GM12875 (cell line): ENCODE measurements around the gene PPM1G.
A peak's percentile ranks its signal among the peaks of the same experiment; 100 is the strongest.
"Not testable (repeated sequence)": the region's sequence is repeated elsewhere in the genome, so short reads cannot be mapped to it uniquely, and the experiment has no call there.

ENCODE experiments used
- H3K4me3 ChIP-seq: one replicate; pipeline ENCODE4 v1.5.1; 2011; ENCODE audit warnings: low read depth, low read length, control low read depth
- CTCF ChIP-seq: IDR thresholded peaks from 2 replicates; pipeline ENCODE4 v1.5.1; 2011; ENCODE audit warnings: low read depth, mild to moderate bottlenecking, control low read depth, inconsistent platforms, low read length, moderate library complexity, borderline replicate concordance; ENCODE audit not compliant: insufficient read depth

PPM1G gene

GRCh38 chr2:27428978-27429541 lies 19.7 kb upstream of the PPM1G start:
- peak overlapping the region; percentile 97 for H3K4me3 ChIP-seq
- TF ChIP-seq CTCF, result no peak

GRCh38 chr2:27428213-27428977 lies 19.0 kb upstream of the PPM1G start, which contains the start of gene NRBP1:
NRBP1 (plus strand) TSS chr2:27428631; CDS start chr2:27433274, 4,643 bp downstream.
- no peak for TF ChIP-seq CTCF
- peak within 1 kb of the TSS; percentile 97 for H3K4me3 ChIP-seq

- no peak for TF ChIP-seq CTCF
Measured at GRCh38 chr2:27427863-27428212, 18.4 kb upstream of the PPM1G start.

GRCh38 chr2:27425039-27425438 lies 15.6 kb upstream of the PPM1G start:
- not testable (repeated sequence) for H3K4me3 ChIP-seq

More at GRCh38 chr2:27427863-27428212, 18.4 kb upstream of the PPM1G start:
- peak overlapping the region; percentile 97 for H3K4me3 ChIP-seq

- no peak for TF ChIP-seq CTCF
- H3K4me3 ChIP-seq, result no peak overlapping the region
Measured at GRCh38 chr2:27422958-27423357, 13.6 kb upstream of the PPM1G start.

GRCh38 chr2:27421660-27422250 lies 12.4 kb upstream of the PPM1G start:
- H3K4me3 ChIP-seq, result no peak overlapping the region
- no peak for TF ChIP-seq CTCF

GRCh38 chr2:27420996-27421395 lies 11.6 kb upstream of the PPM1G start:
- H3K4me3 ChIP-seq, result no peak overlapping the region
- no peak for TF ChIP-seq CTCF
